Smooth muscle cell (in vitro differentiated cells): ENCODE data around the gene DDX24. TPM values are rescaled to one million over a fixed set of nuclear protein-coding genes. Genes with fewer than 3 reads are reported as not detected.

ENCODE experiments used
- DNase-seq: peaks from one replicate; lab custom pipeline; 2025; ENCODE audit not compliant: unreplicated experiment; lab: John Stamatoyannopoulos, UW
- H2AFZ ChIP-seq: fragments of 200-600 bp; sonication (generic); 2 replicates; pipeline ENCODE4 v1.6.0; 2016; ENCODE audit warnings: antibody characterized with exemption, low read depth, mild to moderate bottlenecking
- H3F3A ChIP-seq: fragments of 200-600 bp; sonication (generic); 2 replicates; pipeline ENCODE4 v1.6.0; 2017; ENCODE audit warnings: antibody characterized with exemption, low read depth
- H3K27ac ChIP-seq: fragments of 200-600 bp; sonication (generic); 2 replicates; pipeline ENCODE4 v1.5.1; 2016; ENCODE audit warnings: low read depth, mild to moderate bottlenecking
- H3K27me3 ChIP-seq: fragments of 200-600 bp; sonication (generic); 2 replicates; pipeline ENCODE4 v1.6.1; 2016; ENCODE audit warnings: low read depth, mild to moderate bottlenecking
- H3K36me3 ChIP-seq: fragments of 200-600 bp; sonication (generic); 2 replicates; pipeline ENCODE4 v1.5.1; 2016; ENCODE audit warnings: low read depth
- H3K4me1 ChIP-seq: fragments of 200-600 bp; sonication (generic); 2 replicates; pipeline ENCODE4 v1.5.1; 2016; ENCODE audit warnings: low read depth
- H3K4me2 ChIP-seq: fragments of 200-600 bp; sonication (generic); 2 replicates; pipeline ENCODE4 v1.6.0; 2016; ENCODE audit warnings: mild to moderate bottlenecking
- H3K4me3 ChIP-seq: fragments of 200-600 bp; sonication (generic); 2 replicates; pipeline ENCODE4 v1.5.1; 2016; ENCODE audit warnings: mild to moderate bottlenecking
- H3K79me2 ChIP-seq: fragments of 200-600 bp; sonication (generic); 2 replicates; pipeline ENCODE4 v1.6.0; 2016; ENCODE audit warnings: low read depth, mild to moderate bottlenecking
- H3K9ac ChIP-seq: fragments of 200-600 bp; sonication (generic); 2 replicates; pipeline ENCODE4 v1.6.0; 2016; ENCODE audit warnings: low read depth
- H3K9me3 ChIP-seq: fragments of 200-600 bp; sonication (generic); replicated peaks from 2 replicates; pipeline ENCODE4 v1.5.1; 2016; ENCODE audit warnings: low read depth
- H4K20me1 ChIP-seq: fragments of 200-600 bp; sonication (generic); 2 replicates; pipeline ENCODE4 v1.6.0; 2016; ENCODE audit warnings: low read depth
- CTCF ChIP-seq: fragments of 200-600 bp; sonication (generic); IDR thresholded peaks from 2 replicates; pipeline ENCODE4 v1.5.1; 2017; ENCODE audit warnings: borderline replicate concordance, mild to moderate bottlenecking, antibody characterized with exemption; ENCODE audit not compliant: insufficient read depth, poor library complexity, severe bottlenecking
- WGBS: methylation state at CpG from one replicate; pipeline ENCODE4 v1.1.7; 2016; ENCODE audit warnings: low lambda C conversion rate; 5-methylcytosine and 5-hydroxymethylcytosine counted together
- polyA plus RNA-seq: library from polyadenylated mRNA; unstranded; fragments of >200 nt; fragmentation: Nextera tagmentation; extraction: Ambion mirVana; gene quantifications from 2 replicates; pipeline ENCODE4 v1.2.1, GENCODE V29; 2016
- total RNA-seq: library from RNA; depleted of rRNA; stranded (reverse); fragments of >200 nt; gene quantifications from 2 replicates; pipeline ENCODE4 v1.2.3, GENCODE V29; 2014

Gene DDX24
- 117 and 151 TPM in 2 replicates for total RNA-seq
- polyA plus RNA-seq: 118 and 127 TPM in 2 replicates

GRCh38 chr14:94080621-94081385 is at the start of gene DDX24, which contains the start of gene IFI27L1:
TSS of gene DDX24 (minus strand) at chr14:94081202. CDS start at chr14:94079742, 1,460 bp downstream.
TSS of gene IFI27L1 (plus strand) at chr14:94081310. CDS start at chr14:94096938, 15,628 bp downstream.
- Histone ChIP-seq H3K4me2 (peak within 1 kb of the TSS; percentile 97), H3K4me1 (peaks cover 31% of the 10 kb centered on the region), H2AFZ (peak within 1 kb of the TSS; percentile 100), H3F3A (peaks cover 4% of the 10 kb centered on the region), H3K27me3 (no peaks in the 10 kb centered on the region), H3K36me3 (no peaks in the 10 kb centered on the region), H3K27ac (peak within 1 kb of the TSS; percentile 96), H3K4me3 (peak within 1 kb of the TSS; percentile 99), H4K20me1 (peaks cover 45% of the 10 kb centered on the region), H3K79me2 (peaks cover 74% of the 10 kb centered on the region), H3K9ac (peak within 1 kb of the TSS; percentile 98), H3K9me3 (no peaks in the 10 kb centered on the region)
- no peak for TF ChIP-seq CTCF
- WGBS: under 1% methylated on average over 76 of the region's 77 CpGs
- DNase-seq: peak; percentile 66

GRCh38 chr14:94129758-94130414 is 48.9 kb upstream of the DDX24 start:
- 2% methylated on average over 12 of the region's 12 CpGs for WGBS
- H3K9me3 ChIP-seq: no peaks in the 10 kb centered on the region
- no peaks in the 10 kb centered on the region for H3K79me2 ChIP-seq
- H3K9ac ChIP-seq: no peak overlapping the region
- DNase-seq: no peak
- H3K4me3 ChIP-seq: peak overlapping the region; percentile 64
- no peak for TF ChIP-seq CTCF
- no peaks in the 10 kb centered on the region for H4K20me1 ChIP-seq
- peaks cover 6% of the 10 kb centered on the region for H3K4me1 ChIP-seq
- H3K36me3 ChIP-seq: no peaks in the 10 kb centered on the region
- peak overlapping the region; percentile 89 for H2AFZ ChIP-seq
- H3K4me2 ChIP-seq: peak overlapping the region; percentile 97
- H3F3A ChIP-seq: no peaks in the 10 kb centered on the region
- H3K27ac ChIP-seq: no peak overlapping the region
- no peaks in the 10 kb centered on the region for H3K27me3 ChIP-seq

- H3K9me3 ChIP-seq: no peaks in the 10 kb centered on the region
- H2AFZ ChIP-seq: peak within 1 kb of the TSS; percentile 89
- no peaks in the 10 kb centered on the region for H4K20me1 ChIP-seq
- no peak for TF ChIP-seq CTCF
- no peaks in the 10 kb centered on the region for H3K36me3 ChIP-seq
- H3K4me3 ChIP-seq: peak within 1 kb of the TSS; percentile 64
- H3K27ac ChIP-seq: peak within 1 kb of the TSS; percentile 24
- no peaks in the 10 kb centered on the region for H3K27me3 ChIP-seq
- peak; percentile 70 for DNase-seq
- peak within 1 kb of the TSS; percentile 38 for H3K9ac ChIP-seq
- no peaks in the 10 kb centered on the region for H3F3A ChIP-seq
- H3K4me1 ChIP-seq: peaks cover 6% of the 10 kb centered on the region
- WGBS: 3% methylated on average over 21 of the region's 27 CpGs
- peak within 1 kb of the TSS; percentile 97 for H3K4me2 ChIP-seq
- H3K79me2 ChIP-seq: no peaks in the 10 kb centered on the region
Measured at GRCh38 chr14:94129111-94129757, 48.2 kb upstream of the DDX24 start, which contains the start of gene IFI27L2. TSS of gene IFI27L2 (minus strand) at chr14:94129604. CDS start at chr14:94129564, 40 bp downstream.
